Upper lobe of right lung (tissue), 1 donor: ENCODE data around the gene GLG1. TPM values are rescaled to one million over a fixed set of nuclear protein-coding genes. Genes with fewer than 3 reads are reported as not detected.
"Not testable (repeated sequence)": the region's sequence is repeated elsewhere in the genome, so short reads cannot be mapped to it uniquely, and the experiment has no call there.

Source experiments
- ATAC-seq: fragments of 200-7000 bp; cut with Tn5 transposase; one replicate; pipeline ENCODE4 v1.9.1; 2020; ENCODE audit warnings: mild to moderate bottlenecking, moderate library complexity
- DNase-seq: peaks from one replicate; pipeline ENCODE4 v3.0.0-alpha.2; 2020
- H3K27ac ChIP-seq: fragments of 200-600 bp; one replicate; pipeline ENCODE4 v1.8.0; 2022
- H3K27me3 ChIP-seq: fragments of 200-600 bp; one replicate; pipeline ENCODE4 v1.8.0; 2022; ENCODE audit warnings: mild to moderate bottlenecking
- H3K36me3 ChIP-seq: fragments of 200-600 bp; one replicate; pipeline ENCODE4 v1.8.0; 2022
- H3K4me1 ChIP-seq: fragments of 200-600 bp; one replicate; pipeline ENCODE4 v1.8.0; 2022
- H3K4me3 ChIP-seq: fragments of 200-600 bp; one replicate; pipeline ENCODE4 v1.8.0; 2022; ENCODE audit warnings: mild to moderate bottlenecking
- H3K9me3 ChIP-seq: fragments of 200-600 bp; one replicate; pipeline ENCODE4 v1.8.0; 2022
- CTCF ChIP-seq: fragments of 200-600 bp; IDR thresholded peaks from one replicate; pipeline ENCODE4 v1.8.0; 2022; ENCODE audit warnings: antibody characterized with exemption
- intact Hi-C: fragments of 100-400 bp; cut with DNase I; formaldehyde crosslinking; loops from one replicate; pipeline ENCODE4 v1.11.0; 2022
- total RNA-seq: library from RNA; stranded (reverse); fragmentation: NEBNext Ultra II Directional; extraction: Animal tissue kit (Norgen Biotek cat#: 25700); gene quantifications from one replicate; pipeline ENCODE4 v1.2.1, GENCODE V29; 2021
- donor health status: DM: no; HTN: yes; CAD: no; lungs with severe emphysema.

Gene GLG1
- total RNA-seq, 1 donor from 2014 or later, result 112 TPM

GRCh38 chr16:74431516-74431915 is 175.4 kb downstream of the GLG1 start:
- H3K4me3 ChIP-seq, result no peak overlapping the region
- ATAC-seq (no peak), DNase-seq (no peak)
- no peak overlapping the region for H3K27ac ChIP-seq
- no peaks in the 10 kb centered on the region for H3K36me3 ChIP-seq
- H3K27me3 ChIP-seq, result no peaks in the 10 kb centered on the region
- H3K9me3 ChIP-seq, result no peaks in the 10 kb centered on the region
- TF ChIP-seq CTCF, result no peak
- intact Hi-C loops, result no loop called here
- no peaks in the 10 kb centered on the region for H3K4me1 ChIP-seq

- H3K27ac ChIP-seq, intact Hi-C loops, H3K4me1 ChIP-seq, H3K36me3 ChIP-seq, H3K9me3 ChIP-seq, H3K27me3 ChIP-seq, H3K4me3 ChIP-seq: not testable (repeated sequence)
- DNase-seq, result peak; percentile 73
- peak; percentile 80 for TF ChIP-seq CTCF
- peak; percentile 92 for ATAC-seq
These were observed 176.7 kb downstream of the GLG1 start for GRCh38 chr16:74430036-74430712.

- H3K36me3 ChIP-seq, intact Hi-C loops, DNase-seq, H3K4me1 ChIP-seq, H3K9me3 ChIP-seq, H3K27ac ChIP-seq, H3K27me3 ChIP-seq, ATAC-seq, H3K4me3 ChIP-seq: not testable (repeated sequence)
These were observed 178.4 kb downstream of the GLG1 start for GRCh38 chr16:74428493-74428892.

GRCh38 chr16:74425751-74426150 is 181.2 kb downstream of the GLG1 start:
- H3K36me3 ChIP-seq, H3K9me3 ChIP-seq, H3K27ac ChIP-seq, H3K4me1 ChIP-seq, H3K27me3 ChIP-seq, ATAC-seq, intact Hi-C loops, DNase-seq, H3K4me3 ChIP-seq: not testable (repeated sequence)

GRCh38 chr16:74423721-74424120 is 183.2 kb downstream of the GLG1 start:
- ATAC-seq, intact Hi-C loops, H3K9me3 ChIP-seq, H3K27me3 ChIP-seq, H3K4me1 ChIP-seq, DNase-seq, H3K36me3 ChIP-seq, H3K4me3 ChIP-seq, H3K27ac ChIP-seq: not testable (repeated sequence)

- ATAC-seq, DNase-seq, H3K4me3 ChIP-seq, intact Hi-C loops, H3K36me3 ChIP-seq, H3K27ac ChIP-seq, H3K4me1 ChIP-seq, H3K9me3 ChIP-seq, H3K27me3 ChIP-seq: not testable (repeated sequence)
These were observed 184.8 kb downstream of the GLG1 start for GRCh38 chr16:74422086-74422485.

GRCh38 chr16:74421482-74421785 is 185.5 kb downstream of the GLG1 start:
- H3K9me3 ChIP-seq, DNase-seq, H3K4me1 ChIP-seq, intact Hi-C loops, H3K4me3 ChIP-seq, H3K27me3 ChIP-seq, H3K27ac ChIP-seq, ATAC-seq, H3K36me3 ChIP-seq: not testable (repeated sequence)

- ATAC-seq, H3K36me3 ChIP-seq, H3K4me1 ChIP-seq, H3K4me3 ChIP-seq, H3K27ac ChIP-seq, intact Hi-C loops, DNase-seq, H3K27me3 ChIP-seq, H3K9me3 ChIP-seq: not testable (repeated sequence)
These were observed 186.1 kb downstream of the GLG1 start, which contains the start of gene CLEC18B for GRCh38 chr16:74420612-74421481. CLEC18B (minus strand) TSS chr16:74421478; CDS start chr16:74421270, 208 bp downstream.

- ATAC-seq, H3K4me1 ChIP-seq, H3K27ac ChIP-seq, H3K27me3 ChIP-seq, intact Hi-C loops, H3K9me3 ChIP-seq, H3K4me3 ChIP-seq, DNase-seq, H3K36me3 ChIP-seq: not testable (repeated sequence)
These were observed 187.1 kb downstream of the GLG1 start for GRCh38 chr16:74419811-74420210.

GRCh38 chr16:74417897-74418296 is 189.0 kb downstream of the GLG1 start:
- DNase-seq, H3K9me3 ChIP-seq, H3K4me3 ChIP-seq, intact Hi-C loops, H3K27ac ChIP-seq, H3K27me3 ChIP-seq, ATAC-seq, H3K36me3 ChIP-seq, H3K4me1 ChIP-seq: not testable (repeated sequence)

- H3K27me3 ChIP-seq, H3K27ac ChIP-seq, H3K9me3 ChIP-seq, intact Hi-C loops, H3K4me1 ChIP-seq, H3K4me3 ChIP-seq, ATAC-seq, H3K36me3 ChIP-seq: not testable (repeated sequence)
- peak; percentile 21 for DNase-seq
These were observed 193.0 kb downstream of the GLG1 start for GRCh38 chr16:74413920-74414319.

GRCh38 chr16:74413485-74413884 is 193.4 kb downstream of the GLG1 start:
- H3K27ac ChIP-seq, ATAC-seq, H3K4me3 ChIP-seq, H3K9me3 ChIP-seq, H3K36me3 ChIP-seq, H3K4me1 ChIP-seq, intact Hi-C loops, H3K27me3 ChIP-seq: not testable (repeated sequence)
- peak; percentile 51 for DNase-seq
